GM23248 (cell line): Measurements from ENCODE around the gene POLR1G.

Source experiments
- EZH2 ChIP-seq: fragments of 200-600 bp; sonication (generic); IDR thresholded peaks from 2 replicates; pipeline ENCODE4 v1.6.1; 2018; ENCODE audit warnings: antibody characterized with exemption, mild to moderate bottlenecking; ENCODE audit not compliant: insufficient read depth, poor library complexity, severe bottlenecking
- EZH2phosphoT487 ChIP-seq: fragments of 200-600 bp; sonication (generic); IDR thresholded peaks from 2 replicates; pipeline ENCODE4 v1.6.1; 2018; ENCODE audit warnings: antibody characterized with exemption, moderate library complexity, mild to moderate bottlenecking, low read depth; ENCODE audit not compliant: insufficient read depth

GRCh38 chr19:45440873-45441654 lies 34.6 kb downstream of the POLR1G start:
- TF ChIP-seq EZH2phosphoT487 = no peak
- no peak for TF ChIP-seq EZH2
